ENCODE results near the gene MUSTN1.

Gene MUSTN1

GRCh38 chr3:52834871-52835501 lies at the start of gene MUSTN1:
Gene MUSTN1, minus strand, starts transcription at chr3:52835019. Its CDS starts 71 bp downstream, at chr3:52834948.
- DNase-seq: no peak

GRCh38 chr3:52882377-52882776 lies 47.6 kb upstream of the MUSTN1 start:
- no peak for DNase-seq

DNA sequence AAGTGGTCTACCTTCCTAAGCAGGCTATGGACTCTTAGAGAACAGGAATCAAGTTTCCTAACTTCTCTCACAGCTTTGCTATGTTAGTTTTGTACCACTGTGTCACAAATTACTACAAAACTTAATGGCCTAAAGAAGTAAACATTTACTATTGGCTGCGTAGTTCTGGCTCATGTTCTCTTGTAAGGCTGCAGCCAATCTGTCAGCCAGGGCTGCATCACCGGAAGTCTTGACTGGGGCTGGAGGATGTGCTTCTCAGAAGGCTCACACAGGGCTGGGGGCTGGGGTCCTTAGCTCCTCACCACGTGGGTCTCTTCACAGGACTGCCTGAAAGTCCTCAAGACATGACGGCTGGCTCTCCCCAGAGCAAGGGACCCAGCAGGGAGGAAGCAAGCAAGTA lies 47.1 kb upstream of the MUSTN1 start:
- no peak for DNase-seq

DNA sequence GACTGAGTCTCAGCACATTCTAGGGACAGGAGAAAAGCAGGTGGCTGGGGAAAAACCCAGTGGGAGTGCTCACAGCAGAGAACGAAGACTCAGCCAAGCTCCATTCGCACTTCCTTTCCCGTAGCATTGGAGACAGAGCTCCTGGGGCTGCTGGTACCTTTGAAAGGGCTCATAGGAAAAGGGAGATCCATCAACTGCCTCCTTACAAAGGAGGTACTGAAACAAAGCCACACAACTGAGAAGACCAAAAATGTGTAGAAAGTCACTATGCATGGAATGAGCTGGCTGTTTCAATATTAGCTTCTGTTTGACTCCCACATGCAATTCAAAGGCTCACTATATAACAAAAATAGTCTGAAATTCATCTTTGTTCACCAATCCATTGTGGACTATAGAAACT lies 45.7 kb upstream of the MUSTN1 start:
- no peak for DNase-seq

DNA sequence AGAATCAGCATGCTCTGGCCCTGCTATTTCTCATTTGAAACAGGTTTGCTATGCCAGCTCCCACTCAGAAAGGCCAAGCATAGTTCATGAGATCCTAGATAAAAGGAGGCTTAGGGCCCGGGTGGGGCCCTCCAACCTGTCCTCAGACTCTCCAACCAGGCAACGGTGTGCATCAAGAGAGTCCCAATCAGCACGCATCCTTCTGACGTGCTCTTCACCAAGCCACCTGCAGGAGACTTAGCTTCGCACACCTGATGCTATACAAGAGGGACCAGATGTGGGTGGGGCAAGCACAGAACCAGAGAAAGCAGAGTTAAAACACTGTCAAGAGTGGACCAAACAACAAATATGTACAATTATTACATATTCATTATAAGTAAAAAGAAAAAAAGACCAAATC lies 45.2 kb upstream of the MUSTN1 start:
- no peak for DNase-seq

DNA sequence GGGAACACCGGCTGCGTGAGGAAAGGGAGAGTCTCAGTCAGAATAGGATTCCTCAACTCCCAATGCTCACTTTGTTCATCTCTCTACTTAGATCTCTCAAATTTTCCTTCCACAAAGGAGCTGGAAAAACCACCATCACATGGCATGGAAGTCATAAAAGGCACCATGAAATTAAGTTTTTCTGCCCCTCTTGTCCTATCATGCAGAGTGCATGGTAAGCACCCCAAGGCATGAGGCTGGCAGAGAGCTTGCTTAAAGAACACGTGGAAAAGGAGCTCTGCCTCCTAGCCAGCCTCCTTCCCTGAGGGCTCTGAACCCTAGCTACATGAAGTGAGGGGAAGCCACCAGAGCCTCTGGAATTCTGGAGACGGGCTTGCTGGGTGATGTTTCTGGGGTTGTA lies 44.8 kb upstream of the MUSTN1 start:
- DNase-seq: no peak

GRCh38 chr3:52879090-52879489 lies 44.3 kb upstream of the MUSTN1 start:
- DNase-seq: no peak

- DNase-seq: no peak
These were observed 42.3 kb upstream of the MUSTN1 start for GRCh38 chr3:52877085-52877484.

DNA sequence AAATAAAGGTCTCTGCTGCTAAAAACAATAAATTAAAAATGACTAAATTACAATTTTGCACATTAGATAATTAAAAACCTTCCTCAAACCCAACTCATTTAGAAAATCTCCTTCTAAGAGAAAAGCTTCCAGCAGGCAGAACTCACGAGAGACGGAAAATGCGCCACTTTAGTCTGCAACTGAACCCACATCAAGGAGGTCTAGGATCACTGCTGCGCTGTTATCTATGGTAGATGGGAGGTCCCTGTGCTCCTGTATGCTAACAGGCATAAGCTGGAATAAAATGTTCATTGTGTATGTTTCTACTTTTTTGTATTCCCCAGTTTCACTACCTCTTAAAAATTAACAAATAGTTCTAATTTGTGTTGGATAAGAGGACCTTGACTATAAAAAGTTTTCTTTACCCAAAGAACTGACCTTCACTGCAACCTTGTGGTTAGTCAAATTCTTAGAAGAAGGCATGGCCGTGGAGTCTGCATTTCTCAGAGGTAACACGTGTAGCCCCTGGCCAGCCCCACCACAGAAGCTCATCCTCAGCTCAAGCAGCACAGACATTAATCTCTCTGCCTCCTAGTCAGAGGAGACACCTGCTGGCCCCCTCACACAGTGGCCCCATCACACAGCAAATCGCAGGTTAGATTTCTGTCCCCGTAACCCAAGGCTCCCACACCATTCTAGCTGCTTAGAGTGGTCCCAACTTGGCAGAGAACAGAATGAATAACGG lies 40.2 kb upstream of the MUSTN1 start:
- no peak for DNase-seq

GRCh38 chr3:52874160-52874701 lies 39.4 kb upstream of the MUSTN1 start:
- no peak for DNase-seq

- no peak for DNase-seq
These were observed 38.8 kb upstream of the MUSTN1 start for GRCh38 chr3:52873433-52874159.

- no peak for DNase-seq
These were observed 37.4 kb upstream of the MUSTN1 start for GRCh38 chr3:52872245-52872644.

DNA sequence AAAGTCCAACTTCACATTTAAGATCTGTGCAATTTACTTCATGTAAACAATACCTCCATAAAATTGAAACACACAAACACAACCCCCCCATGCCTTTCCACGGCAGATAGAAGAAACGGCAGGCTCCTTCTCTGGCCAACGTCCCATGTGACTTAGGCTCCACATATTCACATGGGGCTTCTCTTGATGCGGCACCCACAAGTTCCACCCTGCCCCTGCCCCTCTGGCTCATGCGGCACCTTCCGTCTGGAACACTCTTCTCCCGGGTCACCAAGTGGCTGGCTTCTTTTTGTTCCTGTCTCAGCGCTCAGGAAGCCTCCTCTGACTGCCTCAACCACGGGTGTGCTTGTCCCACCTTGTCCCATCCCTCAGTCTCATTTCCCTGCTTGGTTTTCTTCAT lies 36.9 kb upstream of the MUSTN1 start:
- DNase-seq: no peak

DNA sequence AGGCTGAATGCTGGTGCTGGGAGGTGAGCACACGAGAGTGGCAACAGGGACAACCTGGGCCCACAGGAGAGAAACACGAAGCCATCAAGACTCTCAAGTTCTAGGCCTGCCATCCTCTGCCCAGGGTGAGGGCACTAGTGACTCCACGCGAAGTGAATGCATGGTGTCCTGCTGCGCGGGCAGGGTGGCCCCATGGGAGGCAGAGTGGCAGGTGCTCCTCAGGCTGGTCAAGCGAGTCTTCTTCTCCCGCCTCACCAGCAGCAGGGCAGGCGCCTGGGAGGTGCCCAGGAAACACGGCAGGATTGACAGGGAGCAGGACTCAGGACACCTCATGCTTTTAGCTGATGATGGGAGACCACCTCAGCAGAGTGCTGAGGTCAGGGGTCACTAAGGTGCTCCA lies 35.7 kb upstream of the MUSTN1 start:
- DNase-seq: no peak

- DNase-seq: no peak
These were observed 31.6 kb upstream of the MUSTN1 start for GRCh38 chr3:52866427-52866826.

- DNase-seq: no peak
These were observed 31.2 kb upstream of the MUSTN1 start for GRCh38 chr3:52865994-52866393.

DNA sequence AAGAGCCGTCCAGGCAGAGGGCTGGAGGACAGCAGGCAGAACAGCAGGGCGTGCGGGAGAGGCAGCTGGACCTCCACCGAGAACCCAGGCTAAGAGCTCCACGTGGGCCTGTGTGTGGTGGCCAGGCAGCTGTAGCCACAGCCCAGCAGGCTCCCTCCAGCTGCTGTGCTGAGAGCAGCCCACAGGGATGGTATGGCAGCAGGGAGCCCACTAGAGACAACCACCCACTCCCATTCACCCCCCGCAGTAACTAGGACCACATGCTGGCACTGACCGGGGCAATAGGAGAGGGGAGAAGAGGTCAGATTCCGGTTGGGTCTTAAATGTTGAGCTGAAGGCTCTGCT lies 25.6 kb upstream of the MUSTN1 start:
- no peak for DNase-seq

DNA sequence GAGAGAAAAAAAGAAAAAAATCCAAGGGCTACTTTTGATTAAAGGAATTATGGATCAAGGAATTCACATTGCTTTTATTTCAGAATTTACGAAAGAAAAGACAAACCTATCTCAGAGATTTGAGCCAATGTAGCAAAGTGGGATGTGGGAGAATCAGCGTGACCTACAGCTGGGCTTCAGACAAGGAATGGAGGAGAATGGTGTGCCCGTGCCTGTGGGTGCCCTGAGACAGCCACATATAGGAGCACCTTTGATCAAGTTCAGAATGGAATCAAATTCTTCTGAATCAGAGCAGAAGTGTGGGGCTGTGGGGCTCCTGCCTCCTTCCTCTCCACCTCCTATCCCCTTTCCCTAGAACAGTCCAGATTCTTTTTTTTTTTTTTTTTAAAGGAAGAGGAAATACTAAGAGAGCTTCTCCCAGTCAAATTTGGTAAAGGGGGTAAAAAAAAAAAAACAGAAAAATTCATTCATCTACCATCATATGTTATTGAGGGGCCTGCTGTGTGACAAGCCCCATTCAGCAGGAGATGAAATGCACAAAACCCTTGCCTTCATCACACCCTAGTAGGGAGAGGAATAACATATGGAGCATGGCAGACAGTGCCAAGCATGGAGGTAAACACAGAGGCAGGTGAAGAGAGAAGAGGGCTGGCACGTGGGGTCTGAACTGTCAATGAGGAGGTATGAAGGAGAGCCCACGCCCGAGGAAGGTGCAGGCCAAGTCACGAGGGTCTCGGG lies 25.0 kb upstream of the MUSTN1 start:
- no peak for DNase-seq

- no peak for DNase-seq
These were observed 23.0 kb upstream of the MUSTN1 start for GRCh38 chr3:52857864-52858263.

DNA sequence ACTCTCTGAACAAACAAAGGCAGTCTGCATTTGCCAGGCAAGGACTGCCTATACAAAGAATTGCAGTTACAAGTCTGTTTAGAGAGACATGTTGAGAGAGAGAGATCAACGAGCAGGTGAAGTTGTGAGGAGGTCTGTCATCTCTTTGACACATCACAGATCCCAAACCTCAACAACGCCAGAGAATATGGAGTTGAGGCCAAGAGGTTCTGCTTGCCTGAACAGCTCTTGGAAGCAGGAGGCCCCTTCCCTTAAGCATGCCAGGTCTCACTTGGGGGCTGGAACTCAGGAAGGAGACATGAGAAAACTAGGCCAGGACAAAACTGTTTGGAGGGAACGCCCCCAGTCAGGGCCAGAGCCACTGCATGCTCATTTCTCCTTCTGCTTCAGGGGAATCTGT lies 22.3 kb upstream of the MUSTN1 start:
- no peak for DNase-seq

DNA sequence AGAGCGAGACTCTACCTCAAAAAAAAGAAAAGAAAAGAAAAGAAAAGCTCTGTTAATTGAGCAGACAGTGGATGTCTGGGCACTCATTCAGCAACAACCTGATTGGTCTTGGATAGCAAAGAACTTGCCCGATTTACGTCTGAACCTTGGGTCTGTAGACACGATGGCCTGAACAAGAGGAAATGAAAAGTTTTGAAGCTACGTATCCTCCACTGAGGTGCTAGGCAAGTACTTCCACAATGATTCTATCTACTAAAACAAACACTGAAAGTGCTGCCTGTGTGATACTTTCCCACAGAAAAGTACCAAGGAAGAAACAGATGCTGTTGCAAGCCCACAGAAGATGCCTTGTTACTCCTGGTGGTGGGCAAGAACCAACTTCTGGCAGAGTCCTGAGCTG lies 21.8 kb upstream of the MUSTN1 start:
- no peak for DNase-seq

- DNase-seq: no peak
These were observed 19.2 kb upstream of the MUSTN1 start for GRCh38 chr3:52854013-52854412.

DNA sequence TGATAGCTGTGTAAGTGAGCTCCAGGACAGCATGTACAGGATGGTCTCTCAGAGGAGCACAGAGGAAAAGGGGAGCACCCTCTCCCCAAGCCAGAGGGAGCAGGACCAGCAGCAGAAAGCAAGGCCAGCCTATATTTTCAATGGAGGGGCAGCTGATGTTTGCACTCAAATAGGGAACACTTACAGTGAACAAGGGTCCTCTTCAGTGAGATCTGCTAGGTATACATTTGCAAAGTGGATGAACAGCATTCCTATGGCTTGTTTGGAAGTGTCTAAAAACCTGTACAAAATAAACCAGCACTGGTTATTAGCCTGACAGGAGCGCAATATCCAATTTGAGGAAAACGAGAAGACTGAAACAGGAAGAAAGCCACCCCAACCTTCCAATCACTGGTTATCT lies 17.6 kb upstream of the MUSTN1 start:
- DNase-seq: no peak

Measured in stimulated activated CD4-positive, alpha-beta T cell treated with anti-CD3 and anti-CD28 coated beads, Interleukin-12 subunit alpha, Interleukin-12 subunit beta, amount 100 ng/mL, for 4 hours (primary cell).